Stimulated activated CD4-positive, alpha-beta T cell treated with anti-CD3 and anti-CD28 coated beads, TNF-alpha, amount 100 ng/mL, for 48 hours (primary cell): Measurements from ENCODE around the gene TXNRD3.
"Not testable (repeated sequence)": the region's sequence is repeated elsewhere in the genome, so short reads cannot be mapped to it uniquely, and the experiment has no call there.

Experiments used
- DNase-seq, 3 donors: peaks; one replicate each; pipeline ENCODE4 v3.0.0-alpha.2; 2020; ENCODE audit warnings: low read depth in 3 of 3

TXNRD3 gene

DNA sequence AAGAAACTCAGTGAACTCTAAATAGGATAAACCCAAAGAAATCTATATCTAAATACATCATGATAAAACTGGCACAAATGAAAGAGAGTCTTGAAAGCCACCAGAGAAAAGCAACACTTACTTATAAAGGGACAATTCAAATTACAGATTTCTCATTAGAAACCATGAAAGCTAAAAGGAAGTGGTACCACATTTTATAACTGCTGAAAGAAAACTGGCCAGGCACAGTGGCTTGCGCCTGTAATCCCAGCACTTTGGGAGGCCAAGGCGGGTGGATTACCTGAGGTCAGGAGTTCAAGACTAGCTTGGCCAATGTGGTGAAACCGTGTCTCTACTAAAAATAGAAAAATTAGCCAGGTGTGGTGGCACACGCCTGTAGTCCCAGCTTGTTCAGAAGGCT is 59.4 kb downstream of the TXNRD3 start:
- DNase-seq, result not testable (repeated sequence)

DNA sequence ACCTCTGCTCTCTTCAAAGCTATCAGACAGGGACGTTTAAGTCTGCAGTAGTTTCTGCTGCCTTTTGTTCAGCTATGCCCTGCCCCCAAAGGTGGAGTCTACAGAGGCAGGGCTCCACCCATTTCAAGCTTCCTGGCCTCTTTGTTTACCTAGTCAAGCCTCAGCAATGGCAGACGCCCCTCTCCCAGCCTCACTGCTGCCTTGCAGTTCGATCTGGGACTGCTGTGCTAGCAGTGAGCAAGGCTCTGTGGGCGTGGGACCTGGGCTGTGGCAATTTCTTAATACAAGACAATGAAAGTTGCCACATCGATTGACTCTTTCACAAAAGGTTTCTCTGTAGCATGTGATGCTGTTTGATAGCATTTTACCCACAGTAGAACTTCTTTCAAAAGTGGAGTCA is 63.4 kb downstream of the TXNRD3 start:
- not testable (repeated sequence) for DNase-seq

- DNase-seq, result no peak
Measured at GRCh38 chr3:126582311-126582710, 72.6 kb downstream of the TXNRD3 start.

GRCh38 chr3:126581569-126581968 is 73.4 kb downstream of the TXNRD3 start:
- DNase-seq, result no peak

DNA sequence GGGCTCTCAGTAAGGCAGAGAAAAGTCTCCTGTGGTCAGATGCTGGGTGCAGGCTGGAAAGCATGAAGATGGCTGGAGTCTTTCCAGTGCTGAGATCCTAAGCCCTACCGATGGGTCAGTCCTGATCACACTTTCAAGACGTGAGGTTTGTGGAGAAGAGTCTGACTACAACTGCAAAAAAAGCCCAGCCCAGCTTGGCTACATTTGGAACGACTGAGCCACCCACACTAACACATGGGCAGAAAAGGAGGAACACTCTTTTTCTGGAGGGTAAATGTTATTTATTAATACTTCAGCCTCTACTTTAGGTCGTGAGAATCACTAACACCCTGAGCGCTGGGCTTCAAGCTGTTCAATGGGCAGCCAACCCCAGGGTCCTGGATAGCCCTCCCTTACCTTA is 74.2 kb downstream of the TXNRD3 start:
- no peak for DNase-seq

DNA sequence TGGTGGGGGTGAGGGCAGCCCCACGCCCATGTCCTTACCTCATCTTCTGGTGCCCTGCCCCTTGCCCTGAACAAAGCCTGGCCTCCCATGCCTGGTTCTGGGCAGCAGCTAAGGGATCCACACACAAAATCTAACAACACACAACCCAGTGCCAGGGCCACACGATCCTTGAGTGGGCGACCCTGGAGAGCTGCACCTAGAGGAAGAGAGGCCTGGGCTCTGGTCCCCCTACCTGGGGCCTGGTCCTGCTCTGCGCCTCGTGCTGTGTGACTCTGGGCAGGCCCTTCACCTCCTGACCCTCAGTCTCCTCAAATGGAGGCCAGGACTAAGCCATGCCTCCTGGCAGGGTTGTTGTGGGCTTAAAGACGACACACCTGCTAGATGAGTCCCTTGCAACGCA is 76.2 kb downstream of the TXNRD3 start:
- DNase-seq, result no peak

GRCh38 chr3:126577261-126577660 is 77.7 kb downstream of the TXNRD3 start:
- no peak for DNase-seq

GRCh38 chr3:126573492-126574117 is 81.3 kb downstream of the TXNRD3 start:
- no peak for DNase-seq

DNA sequence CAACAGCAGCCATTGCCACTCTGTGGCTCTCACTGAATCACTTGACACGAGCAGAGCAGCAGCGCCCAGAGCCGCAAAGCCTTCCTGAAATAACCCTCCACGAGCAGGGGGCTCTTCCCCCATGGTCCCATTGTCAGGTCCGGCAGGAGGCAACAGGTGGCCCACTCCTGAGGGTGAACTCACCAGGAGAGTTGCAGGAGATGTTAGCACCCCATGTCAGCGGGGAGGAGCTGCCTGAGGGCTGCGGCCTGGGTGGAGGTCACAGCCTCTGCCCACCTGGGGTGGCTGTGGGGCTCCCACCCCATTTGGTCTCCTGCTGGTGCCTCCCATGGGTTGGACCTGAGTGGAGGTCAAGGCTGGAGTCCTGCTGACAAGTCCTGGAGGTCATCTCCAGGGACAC is 83.8 kb downstream of the TXNRD3 start:
- no peak for DNase-seq

GRCh38 chr3:126570103-126570541 is 84.8 kb downstream of the TXNRD3 start:
- no peak for DNase-seq

GRCh38 chr3:126569390-126569975 is 85.4 kb downstream of the TXNRD3 start:
- no peak for DNase-seq

DNA sequence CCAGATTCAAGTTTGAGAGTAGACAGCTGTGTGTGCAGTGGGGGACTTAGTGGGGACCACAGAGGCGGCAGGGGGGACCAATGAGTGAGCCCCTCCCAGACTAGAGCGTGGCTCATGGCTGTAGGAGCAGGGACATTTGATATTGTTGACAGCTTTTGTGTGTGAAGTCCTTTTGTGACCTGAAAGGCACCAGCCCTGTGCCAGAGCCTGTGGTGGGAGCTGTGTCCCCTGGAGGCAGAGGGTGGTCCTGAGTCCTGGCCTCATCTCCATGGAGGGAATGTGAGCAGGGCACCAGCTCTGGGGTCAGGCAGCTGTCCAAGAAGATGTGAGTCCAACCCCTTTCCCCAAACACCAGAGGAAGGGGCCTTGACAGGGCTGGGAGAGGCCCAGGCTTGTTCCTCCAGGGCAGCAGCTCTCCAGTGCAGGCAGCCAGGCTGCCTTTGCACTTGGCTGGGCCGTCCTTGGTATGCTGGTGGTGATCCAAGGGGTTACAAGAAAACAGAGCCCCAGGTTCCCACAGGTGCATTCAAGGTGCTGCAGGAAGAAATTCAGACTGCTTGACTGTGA is 86.1 kb downstream of the TXNRD3 start:
- DNase-seq, result no peak

GRCh38 chr3:126567696-126568438 is 87.1 kb downstream of the TXNRD3 start:
- no peak for DNase-seq

GRCh38 chr3:126562737-126563276 is 92.1 kb downstream of the TXNRD3 start:
- DNase-seq, result no peak

- DNase-seq, result no peak
Measured at GRCh38 chr3:126558336-126559071, 96.4 kb downstream of the TXNRD3 start, which contains the start of gene C3orf22. C3orf22 (minus strand) TSS chr3:126558932; CDS start chr3:126553390, 5,542 bp downstream.

DNA sequence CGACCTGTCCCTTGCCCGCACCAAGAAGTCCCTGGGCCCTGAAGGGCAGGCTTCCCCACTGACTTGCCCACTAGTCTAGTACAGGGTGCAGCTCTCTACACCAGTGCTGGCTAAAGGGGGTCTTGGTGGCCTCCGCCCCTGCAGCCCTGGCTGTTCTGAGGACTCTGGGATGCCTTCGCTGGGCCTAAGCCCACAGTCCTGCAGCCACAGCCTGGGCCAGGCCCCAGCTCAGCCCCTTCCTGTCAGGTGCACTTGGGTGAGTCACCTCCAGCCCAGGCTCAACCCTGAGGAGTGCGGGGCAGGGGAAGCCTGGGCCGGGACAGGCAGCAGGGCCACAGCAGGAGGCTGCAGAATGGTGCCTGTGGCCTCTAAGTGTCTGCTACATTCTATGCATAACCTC is 97.2 kb downstream of the TXNRD3 start:
- no peak for DNase-seq

GRCh38 chr3:126557415-126557745 is 97.5 kb downstream of the TXNRD3 start:
- no peak for DNase-seq
